HG03457 (cell line): ENCODE data around the gene CYP27A1.
"Not testable (repeated sequence)": the region's sequence is repeated elsewhere in the genome, so short reads cannot be mapped to it uniquely, and the experiment has no call there.

Experiments used
- ATAC-seq: cut with Tn5 transposase; IDR thresholded peaks from one replicate; pipeline ENCODE4 v1.9.1; 2021; ENCODE audit warnings: moderate number of reproducible peaks; ENCODE audit not compliant: unreplicated experiment

CYP27A1 gene

GRCh38 chr2:218772759-218773158, 9.2 kb upstream of the CYP27A1 start:
- not testable (repeated sequence) for ATAC-seq

DNA sequence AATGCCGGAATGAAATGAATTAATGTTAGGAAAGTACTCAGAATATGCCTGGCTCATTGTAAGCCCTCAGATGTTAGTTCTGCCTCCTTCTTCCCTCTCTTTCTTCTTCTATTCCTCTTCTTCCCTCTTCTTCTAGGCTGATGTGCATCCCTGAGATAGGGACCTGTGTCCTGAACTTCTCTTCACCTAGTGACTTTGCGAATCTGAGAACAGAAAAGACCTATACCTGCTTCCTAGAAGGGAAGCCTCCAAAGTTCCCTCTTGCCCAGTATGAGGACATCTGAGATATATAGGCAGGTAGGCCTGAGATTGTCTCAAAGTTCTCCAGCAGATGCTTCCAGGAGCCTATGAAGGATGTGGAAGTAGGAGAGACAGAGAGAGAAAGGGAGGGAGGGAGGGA, 8.1 kb upstream of the CYP27A1 start:
- no peak for ATAC-seq

GRCh38 chr2:218776488-218776887, 5.5 kb upstream of the CYP27A1 start:
- no peak for ATAC-seq

GRCh38 chr2:218777276-218777990, 4.5 kb upstream of the CYP27A1 start:
- ATAC-seq: no peak

DNA sequence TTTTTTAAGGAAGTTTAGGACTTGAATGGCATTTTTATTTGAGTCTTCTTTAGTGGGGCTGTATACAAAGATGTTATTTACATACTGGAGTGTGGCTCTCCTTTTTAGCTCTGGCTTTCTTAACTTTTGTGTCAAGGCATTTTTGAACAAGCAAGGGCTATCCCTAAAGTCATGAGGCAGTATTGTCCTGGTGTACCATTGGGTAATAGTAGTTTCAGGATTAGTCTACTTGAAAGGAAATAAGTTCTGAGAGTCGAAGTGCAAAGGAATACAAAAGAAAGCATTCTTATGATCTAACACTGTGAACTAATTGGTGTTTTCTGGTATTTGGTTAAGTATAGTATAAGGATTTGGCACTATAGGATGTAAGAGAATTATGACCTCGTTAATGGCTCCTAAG, 1.9 kb upstream of the CYP27A1 start:
- ATAC-seq: no peak

GRCh38 chr2:218780851-218781690, 876 bp upstream of the CYP27A1 start:
- ATAC-seq: no peak

DNA sequence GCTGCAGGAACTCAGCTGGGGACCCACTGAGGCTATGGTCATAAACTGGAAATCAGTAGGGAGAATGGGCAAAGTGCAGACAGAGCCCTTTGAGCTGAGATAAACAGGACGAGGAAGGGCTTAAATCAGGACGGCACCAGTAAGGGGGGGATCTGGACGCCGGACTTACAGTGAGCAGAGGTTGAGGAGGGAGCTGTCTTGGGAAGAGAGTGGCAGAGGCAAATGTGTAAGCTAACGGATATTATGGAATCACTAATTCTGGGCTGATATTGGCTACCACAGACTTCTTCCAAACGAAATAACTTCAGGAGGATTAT, 539 bp downstream of the CYP27A1 start:
- no peak for ATAC-seq

GRCh38 chr2:218783688-218784087, 1.7 kb downstream of the CYP27A1 start:
- no peak for ATAC-seq

DNA sequence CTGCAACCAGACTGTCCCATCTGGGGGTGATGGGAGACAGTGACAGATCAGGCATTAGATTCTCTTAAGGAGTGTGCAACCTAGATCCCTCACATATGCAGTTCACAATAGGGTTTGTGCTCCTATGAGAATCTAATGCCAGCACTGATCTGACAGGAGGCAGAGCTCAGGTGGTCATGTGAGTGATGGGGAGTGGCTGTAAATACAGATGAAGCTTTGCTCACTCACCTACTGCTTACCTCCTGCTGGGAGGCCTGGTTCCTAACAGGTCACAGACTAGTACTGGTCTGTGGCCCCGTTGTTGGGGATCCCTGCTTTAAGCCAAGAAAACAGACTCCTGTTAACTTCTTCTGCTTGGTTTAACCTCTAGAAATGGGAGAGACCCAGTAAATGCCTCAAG, 3.2 kb downstream of the CYP27A1 start:
- ATAC-seq: no peak

DNA sequence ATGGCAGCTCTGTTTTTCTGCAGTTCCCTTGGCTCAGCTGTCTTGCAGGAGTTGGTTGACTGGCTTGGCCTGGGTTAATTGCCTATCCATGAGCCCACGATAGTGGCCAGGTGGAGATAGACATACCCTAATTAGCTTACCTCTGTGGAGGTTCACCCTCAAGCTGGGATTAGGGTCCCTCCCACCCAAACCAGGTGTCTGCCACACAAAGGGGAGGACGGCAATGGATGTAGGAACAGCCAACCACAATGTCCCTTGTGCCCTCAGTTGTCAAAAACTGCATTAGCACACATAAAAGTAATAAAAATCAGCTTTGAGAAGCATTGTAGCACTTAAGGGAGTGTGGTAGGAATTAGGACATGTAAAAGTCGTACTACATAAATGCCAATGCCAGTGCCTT, 4.2 kb downstream of the CYP27A1 start:
- ATAC-seq: no peak

DNA sequence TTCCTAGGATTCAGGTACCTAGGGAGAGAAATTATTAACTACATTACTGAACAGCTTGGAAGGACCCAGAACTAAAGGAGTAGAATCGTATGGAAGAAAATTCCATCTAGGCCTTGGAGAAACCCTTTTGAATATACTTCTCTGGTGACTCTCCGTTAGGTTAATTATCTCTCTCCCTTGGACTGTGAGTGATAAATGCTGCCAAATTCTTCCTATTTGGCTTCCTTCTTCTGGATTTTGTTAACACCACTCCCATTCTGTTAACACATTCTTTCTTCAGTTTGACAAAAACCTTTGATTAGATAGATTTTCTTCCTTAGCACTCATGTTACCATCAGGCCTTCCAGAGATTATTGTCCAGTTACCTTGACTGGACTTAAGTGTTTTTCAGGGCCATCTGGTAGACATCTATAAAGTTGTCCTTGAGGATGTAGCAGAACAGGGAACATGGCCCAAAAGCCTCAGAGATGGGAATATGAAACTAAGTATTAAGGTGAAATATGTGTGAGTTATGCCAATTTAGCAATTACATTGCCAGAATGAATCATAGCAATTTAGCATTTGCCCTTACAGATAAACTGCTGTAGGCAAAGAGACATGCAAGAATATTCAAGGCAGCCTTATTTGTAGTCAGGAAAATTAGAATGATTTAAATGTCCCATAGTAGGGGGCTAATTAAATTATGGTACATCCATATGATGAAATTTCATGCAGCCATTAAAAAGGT, 6.7 kb downstream of the CYP27A1 start:
- no peak for ATAC-seq

DNA sequence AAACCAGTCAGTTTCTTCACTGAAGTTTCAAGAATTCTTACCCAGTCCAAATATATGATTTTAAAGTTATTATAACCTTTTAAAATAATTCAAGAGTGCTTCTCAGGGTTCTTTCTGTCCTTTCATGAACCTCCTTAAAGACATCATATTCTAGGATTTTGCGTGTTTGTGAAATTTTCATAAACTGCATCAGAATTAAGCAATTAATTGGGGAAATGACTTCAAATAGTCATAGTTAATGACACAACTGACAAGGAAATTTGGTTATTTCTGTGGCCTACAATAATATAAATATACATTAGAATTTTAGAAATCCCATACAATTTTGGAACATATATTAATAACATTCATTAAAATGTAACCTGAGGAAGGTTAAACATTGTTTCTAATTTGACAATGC, 10.5 kb downstream of the CYP27A1 start:
- ATAC-seq: no peak

- ATAC-seq: no peak
These were observed 14.7 kb downstream of the CYP27A1 start for GRCh38 chr2:218796691-218797090.

DNA sequence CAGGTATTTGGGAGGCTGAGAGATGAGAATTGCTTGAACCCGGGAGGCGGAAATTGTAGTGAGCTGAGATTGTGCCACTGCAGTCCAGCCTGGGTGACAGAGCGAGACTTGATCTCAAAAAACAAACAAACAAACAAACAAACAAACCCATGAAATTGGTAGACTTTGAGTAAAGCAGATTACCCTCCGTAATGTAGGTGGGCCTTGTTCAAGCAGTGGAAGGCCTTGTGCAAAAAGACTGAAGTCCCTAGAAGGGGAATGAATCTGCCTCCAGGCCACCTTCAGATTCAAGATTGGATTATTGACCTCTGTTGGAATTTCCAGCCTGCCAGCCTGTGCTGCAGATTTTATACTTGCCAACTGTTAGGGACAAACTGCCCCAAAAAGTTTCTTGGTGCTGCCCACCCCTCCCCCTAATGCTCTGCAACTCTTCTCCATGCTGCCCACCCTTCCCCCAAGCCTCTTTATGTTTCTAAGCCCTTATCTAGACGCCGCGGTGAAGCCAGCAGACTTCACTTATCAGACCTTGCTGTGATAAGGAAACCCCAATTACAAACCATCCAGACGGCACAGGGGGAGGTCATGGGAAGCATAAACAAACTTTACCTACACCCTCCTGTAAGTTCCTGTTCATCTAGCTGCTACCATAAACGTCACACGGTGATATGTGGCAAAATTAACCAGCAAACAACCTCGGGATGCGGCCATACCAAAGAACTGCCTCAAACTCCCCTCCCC, 17.0 kb downstream of the CYP27A1 start:
- ATAC-seq: no peak

DNA sequence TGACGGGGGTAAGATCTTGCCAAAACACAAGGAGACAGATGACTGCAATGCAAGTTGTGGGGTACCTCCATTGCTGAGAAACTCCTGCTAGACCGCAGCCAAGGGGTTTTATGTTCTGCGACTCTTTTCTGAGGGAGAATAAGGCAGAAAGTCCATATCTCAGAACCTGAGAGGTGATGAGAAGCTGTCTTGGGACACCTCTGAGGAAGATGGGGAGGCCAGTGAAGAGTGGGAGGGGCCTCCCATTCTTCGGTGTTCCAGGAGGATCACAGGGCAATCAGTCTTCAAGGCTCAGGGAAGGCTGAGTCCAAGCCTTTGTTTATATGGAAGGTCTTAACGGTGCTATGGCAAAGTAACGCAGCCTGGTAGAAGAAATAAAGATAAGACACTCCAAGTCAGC, 18.0 kb downstream of the CYP27A1 start:
- no peak for ATAC-seq

DNA sequence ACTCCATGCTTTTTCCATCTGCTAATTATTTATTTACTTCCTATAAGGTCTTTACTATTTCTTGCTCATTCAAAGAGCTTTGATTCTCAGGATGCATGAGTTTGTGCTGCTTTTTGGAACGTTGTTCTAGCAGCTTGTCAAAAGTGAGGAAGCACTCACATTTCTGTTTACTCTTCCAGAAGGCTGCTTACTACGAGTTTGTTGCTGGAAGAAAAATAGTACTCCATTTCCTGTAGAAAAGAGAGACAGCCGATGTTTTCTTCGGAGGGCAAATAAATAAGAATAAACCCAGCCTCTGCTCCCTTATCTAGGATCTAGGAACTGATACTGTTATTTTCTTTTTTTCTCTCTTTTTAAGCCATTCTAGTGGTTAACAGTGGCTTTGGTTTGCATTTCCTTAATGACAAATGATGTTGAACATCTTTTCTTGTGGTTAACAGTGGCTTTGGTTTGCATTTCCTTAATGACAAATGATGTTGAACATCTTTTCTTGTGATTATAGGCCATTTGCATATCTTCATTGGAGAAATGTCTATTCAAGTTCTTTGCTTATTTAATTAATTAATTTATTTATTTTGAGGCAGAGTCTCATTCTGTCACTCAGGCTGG, 20.5 kb downstream of the CYP27A1 start:
- ATAC-seq: no peak

DNA sequence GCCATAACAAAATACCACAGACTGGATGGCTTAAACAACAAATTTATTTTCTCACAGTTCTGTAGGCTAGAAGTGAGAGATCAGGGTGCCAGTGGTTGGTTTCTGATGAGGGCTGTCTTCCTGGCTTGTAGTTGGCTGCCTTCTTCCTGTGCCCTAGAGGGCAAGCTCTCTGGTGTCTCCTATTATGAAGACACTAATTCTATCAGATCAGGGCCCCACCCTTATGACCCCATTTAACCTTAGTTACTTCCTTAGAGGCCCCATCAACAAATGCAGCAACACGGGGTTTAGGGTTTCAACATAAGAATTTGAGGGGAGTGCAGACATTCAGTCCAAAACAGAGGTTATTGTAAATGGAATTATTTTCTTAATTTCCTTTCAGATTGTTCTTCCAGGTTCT, 22.9 kb downstream of the CYP27A1 start:
- ATAC-seq: no peak

DNA sequence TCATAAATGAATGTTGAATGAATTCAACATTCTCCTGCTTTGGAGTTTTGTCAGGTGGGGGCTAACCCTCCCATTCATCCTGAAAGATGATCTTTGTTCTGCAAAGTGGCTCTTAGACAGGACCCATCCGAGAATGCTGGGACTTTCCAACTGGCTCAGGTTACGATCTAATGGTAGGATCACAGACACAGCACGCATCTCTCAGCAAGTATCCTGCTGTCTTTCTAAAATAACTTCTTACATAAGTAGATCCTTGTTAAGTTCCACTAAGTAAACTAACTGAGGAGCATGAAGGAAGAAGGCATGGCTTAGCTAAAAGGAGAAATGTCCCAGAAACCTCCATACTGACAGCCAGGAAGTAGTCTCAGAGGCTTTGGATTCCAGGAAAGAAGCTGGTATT, 23.7 kb downstream of the CYP27A1 start:
- ATAC-seq: no peak

- no peak for ATAC-seq
These were observed 24.5 kb downstream of the CYP27A1 start for GRCh38 chr2:218806346-218806978.

DNA sequence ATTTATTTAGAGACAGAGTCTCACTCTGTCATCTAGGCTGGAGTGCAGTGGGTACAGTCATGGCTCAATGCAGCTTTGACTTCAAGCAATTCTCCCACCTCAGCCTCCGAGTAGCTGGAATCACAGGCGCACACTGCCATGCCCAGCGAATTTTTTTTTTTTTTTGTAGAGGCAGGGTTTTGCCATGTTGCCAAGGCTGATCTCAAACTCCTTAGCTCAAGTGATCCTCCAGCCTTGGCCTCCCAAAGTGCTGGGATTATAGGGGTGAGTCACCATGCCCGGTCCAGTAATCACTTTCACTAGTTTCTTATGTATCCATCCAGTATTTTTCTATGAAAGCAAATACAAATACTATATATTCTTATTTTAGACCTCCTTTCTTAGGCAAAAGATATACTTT, 25.7 kb downstream of the CYP27A1 start:
- ATAC-seq: no peak
